IMR-90 (cell line): ENCODE results near the gene ZNF597. TPM values are rescaled to one million over a fixed set of nuclear protein-coding genes. Genes with fewer than 3 reads are reported as not detected.

Experiments
- ATAC-seq: fragments of 200-7000 bp; cut with Tn5 transposase; 2 replicates; pipeline ENCODE4 v1.9.1; 2020; ENCODE audit warnings: low read depth, mild to moderate bottlenecking, moderate library complexity
- BruUV-seq: library from RNA; stranded (reverse); fragments of 400-500 nt; replicated peaks from 2 replicates; lab custom pipeline; 2021; lab: Mats Ljungman, UMichigan
- CTCF ChIA-PET: fragments of 300-600 bp; formaldehyde crosslinking; extraction: SDS; loops from one replicate; lab custom pipeline; 2021; ENCODE audit warnings: antibody characterized with exemption; lab: Yijun Ruan, JAX
- POLR2A ChIA-PET: fragments of 300-600 bp; sonication (Branson Sonifier 250); formaldehyde crosslinking; loops from one replicate; lab custom pipeline; 2022; ENCODE audit warnings: antibody characterized with exemption; ENCODE audit not compliant: unreplicated experiment; lab: Charles Lee
- DNase-seq: peaks from one replicate; pipeline ENCODE4 v3.0.0; 2013
- H2AFZ ChIP-seq: replicated peaks from 2 replicates; pipeline ENCODE3; 2013; ENCODE audit warnings: low read length, mild to moderate bottlenecking; ENCODE audit not compliant: poor library complexity
- H2AK5ac ChIP-seq: 2 replicates; pipeline ENCODE4 v1.6.1; 2013; ENCODE audit warnings: low read depth, low read length, inconsistent platforms
- H2AK9ac ChIP-seq: replicated peaks from 2 replicates; pipeline ENCODE3; 2013; ENCODE audit warnings: mild to moderate bottlenecking, low read depth, low read length, moderate library complexity; ENCODE audit not compliant: poor library complexity
- H2BK120ac ChIP-seq: 2 replicates; pipeline ENCODE4 v1.6.1; 2013; ENCODE audit warnings: low read depth, low read length, inconsistent platforms
- H2BK15ac ChIP-seq: 3 replicates; pipeline ENCODE4 v1.6.1; 2013; ENCODE audit warnings: low read depth, low read length, inconsistent platforms
- H2BK20ac ChIP-seq: 2 replicates; pipeline ENCODE4 v1.6.1; 2013; ENCODE audit warnings: low read depth, mild to moderate bottlenecking, inconsistent platforms, low read length, moderate library complexity
- H2BK5ac ChIP-seq: 2 replicates; pipeline ENCODE4 v1.6.1; 2013; ENCODE audit warnings: mild to moderate bottlenecking, low read depth, low read length, inconsistent platforms; ENCODE audit not compliant: poor library complexity, severe bottlenecking
- H3K14ac ChIP-seq: replicated peaks from 2 replicates; pipeline ENCODE4 v1.6.1; 2013; ENCODE audit warnings: low read depth, low read length, inconsistent platforms
- H3K18ac ChIP-seq: 2 replicates; pipeline ENCODE4 v1.6.1; 2013; ENCODE audit warnings: low read depth, low read length, control low read depth
- H3K23ac ChIP-seq: 2 replicates; pipeline ENCODE4 v1.6.1; 2013; ENCODE audit warnings: low read depth, low read length, inconsistent platforms
- H3K27ac ChIP-seq: 2 replicates; pipeline ENCODE4 v1.5.1; 2013; ENCODE audit warnings: mild to moderate bottlenecking, control low read depth, low read length; ENCODE audit not compliant: insufficient read depth
- H3K27me3 ChIP-seq: 2 replicates; pipeline ENCODE4 v1.6.1; 2013; ENCODE audit warnings: low read length; ENCODE audit not compliant: control insufficient read depth, insufficient read depth
- H3K36me3 ChIP-seq: 2 replicates; pipeline ENCODE4 v1.6.1; 2013; ENCODE audit warnings: low read length, mixed read lengths; ENCODE audit not compliant: control insufficient read depth, insufficient read depth
- H3K4ac ChIP-seq: 2 replicates; pipeline ENCODE4 v1.6.1; 2013; ENCODE audit warnings: low read depth, low read length, inconsistent platforms
- H3K4me1 ChIP-seq: 2 replicates; pipeline ENCODE4 v1.6.1; 2013; ENCODE audit warnings: low read length, mixed read lengths; ENCODE audit not compliant: control insufficient read depth, insufficient read depth
- H3K4me2 ChIP-seq: 2 replicates; pipeline ENCODE4 v1.6.1; 2013; ENCODE audit warnings: low read depth, mild to moderate bottlenecking, control low read depth, low read length, moderate library complexity
- H3K4me3 ChIP-seq: 2 replicates; pipeline ENCODE4 v1.5.1; 2013; ENCODE audit warnings: low read depth, mild to moderate bottlenecking, control low read depth, low read length, moderate library complexity; ENCODE audit not compliant: insufficient read depth
- H3K56ac ChIP-seq: 2 replicates; pipeline ENCODE4 v1.6.1; 2013; ENCODE audit warnings: low read length, inconsistent platforms; ENCODE audit not compliant: insufficient read depth; ENCODE audit errors: extremely low read depth
- H3K79me1 ChIP-seq, 2 experiments: 2 replicates each; pipeline ENCODE4 v1.6.1; 2013; ENCODE audit warnings: low read length in 2 of 2, inconsistent platforms in 1 of 2, low read depth in 1 of 2
- H3K9ac ChIP-seq: 2 replicates; pipeline ENCODE4 v1.6.1; 2013; ENCODE audit warnings: low read depth, low read length, control low read depth
- H3K9me1 ChIP-seq: 2 replicates; pipeline ENCODE4 v1.6.1; 2013; ENCODE audit warnings: low read length, inconsistent platforms; ENCODE audit not compliant: insufficient read depth
- H3K9me3 ChIP-seq: 2 replicates; pipeline ENCODE4 v1.6.1; 2013; ENCODE audit warnings: low read length; ENCODE audit not compliant: control insufficient read depth, insufficient read depth
- H4K20me1 ChIP-seq: 2 replicates; pipeline ENCODE4 v1.6.1; 2013; ENCODE audit warnings: low read length, inconsistent platforms; ENCODE audit not compliant: insufficient read depth
- H4K5ac ChIP-seq: 2 replicates; pipeline ENCODE4 v1.6.1; 2013; ENCODE audit warnings: mild to moderate bottlenecking, low read depth, low read length, control low read depth
- H4K8ac ChIP-seq, 2 experiments: 2 replicates each; pipeline ENCODE4 v1.6.1; 2013; ENCODE audit warnings: low read depth in 2 of 2, low read length in 2 of 2, control low read depth in 1 of 2, inconsistent platforms in 1 of 2
- H4K91ac ChIP-seq: 2 replicates; pipeline ENCODE4 v1.6.1; 2013; ENCODE audit warnings: low read depth, low read length, inconsistent platforms; ENCODE audit not compliant: insufficient read depth
- BHLHE40 ChIP-seq: fragments of 150-350 bp; IDR thresholded peaks from 2 replicates; pipeline ENCODE4 v1.6.1; 2016; ENCODE audit warnings: mild to moderate bottlenecking, low read depth, low read length
- MAZ ChIP-seq: IDR thresholded peaks from 2 replicates; pipeline ENCODE4 v1.6.1; 2012; ENCODE audit warnings: low read depth, mild to moderate bottlenecking, low read length, improper control_type of control experiment, moderate library complexity, borderline replicate concordance
- RCOR1 ChIP-seq: IDR thresholded peaks from 2 replicates; pipeline ENCODE4 v1.6.1; 2012; ENCODE audit warnings: mild to moderate bottlenecking, low read length, improper control_type of control experiment; ENCODE audit not compliant: insufficient replicate concordance
- WGBS, 2 experiments: methylation state at CpG; one replicate each; pipeline versions ENCODE4 v1.1.5 to v1.1.7; 2013; ENCODE audit warnings: missing lambda C conversion rate in 2 of 2; ENCODE audit not compliant: insufficient read length in 1 of 2; ENCODE audit errors: extremely low coverage in 2 of 2; 5-methylcytosine and 5-hydroxymethylcytosine counted together
- dilution Hi-C: fragments of 300-500 bp; cut with HindIII; formaldehyde crosslinking; loops from one replicate; pipeline ENCODE4 v1.14.3; 2018; ENCODE audit warnings: low sequenced_read_pairs; ENCODE audit not compliant: unreplicated experiment
- in situ Hi-C: fragments of 300-500 bp; cut with MboI; formaldehyde crosslinking; loops from 3 replicates; pipeline ENCODE4 v1.14.3; 2019; ENCODE audit warnings: low sequenced_read_pairs, inconsistent platforms, mixed read lengths
- intact Hi-C: fragments of 100-400 bp; cut with micrococcal nuclease; formaldehyde crosslinking; loops from 2 replicates; pipeline ENCODE4 v1.10.0; 2022
- polyA plus RNA-seq, 3 experiments: library from polyadenylated mRNA; depleted of rRNA; stranded (reverse); fragments of >200 nt; gene quantifications; 2 replicates each; pipeline ENCODE4 v1.2.3, GENCODE V29; 2012; ENCODE audit warnings: low replicate concordance in 1 of 3
- total RNA-seq: library from RNA; depleted of rRNA; stranded (reverse); fragments of >200 nt; gene quantifications from 2 replicates; pipeline ENCODE4 v1.2.3, GENCODE V29; 2012

Gene ZNF597
- total and polyA plus RNA-seq, 2 of the 4 experiments (the other 2 are of a cell fraction): 0.91 to 3.0 TPM

DNA sequence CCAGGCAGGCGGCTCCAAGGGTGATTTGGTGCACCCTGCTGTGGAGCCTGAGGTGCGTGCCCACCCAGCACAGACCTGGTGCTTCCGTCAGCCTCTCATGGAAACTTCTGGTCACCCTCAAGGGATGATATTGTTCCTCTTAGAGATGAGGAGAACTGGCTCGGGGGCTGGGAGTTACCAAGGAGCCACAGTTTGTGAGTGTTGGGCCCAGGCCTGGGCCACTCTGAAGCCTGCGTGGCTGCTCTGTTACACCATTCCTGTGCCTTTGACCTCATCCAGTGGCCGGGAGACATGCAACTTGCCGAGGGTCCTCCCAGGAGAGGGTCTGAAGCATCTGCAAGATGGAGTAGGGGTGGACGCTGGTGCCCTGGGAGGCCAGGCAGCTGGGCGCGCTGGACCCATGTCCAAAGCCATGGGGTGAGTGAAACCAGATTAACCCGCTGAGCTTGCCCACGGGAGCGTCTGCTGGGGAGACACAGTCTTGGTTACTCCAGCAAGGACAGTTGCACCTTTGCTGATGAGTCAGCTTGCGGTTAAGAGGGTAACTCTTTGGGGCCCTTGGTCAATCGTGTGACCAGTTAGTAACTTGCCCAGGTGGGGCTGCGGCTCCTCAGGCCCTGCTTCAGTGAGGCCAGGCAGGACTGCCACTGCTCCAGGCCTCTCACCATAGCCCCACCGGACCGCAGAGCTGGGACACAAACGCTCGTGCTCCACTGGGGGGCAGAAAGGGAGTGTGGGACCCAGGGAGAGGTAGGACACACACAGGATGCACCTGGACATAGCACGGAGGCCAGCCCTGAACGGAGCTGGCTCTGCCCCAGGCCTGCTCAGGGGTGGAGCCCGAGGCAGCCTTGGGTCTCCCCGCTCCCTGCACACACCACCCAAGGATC, 44.5 kb upstream of the ZNF597 start:
- CTCF ChIA-PET: no interaction called here
- POLR2A ChIA-PET: no interaction called here
- no peak overlapping the region for H2BK5ac ChIP-seq

More for the DNA sequence above, 44.5 kb upstream of the ZNF597 start:
- no peak overlapping the region for H4K5ac ChIP-seq
- H3K4me1 ChIP-seq: no peaks in the 10 kb centered on the region
- H3K9me1 ChIP-seq: peaks cover 3% of the 10 kb centered on the region; the same call in 1 of the 2 replicates
- H3K27ac ChIP-seq: no peak overlapping the region
- in situ Hi-C loops: no loop called here
- H2AK9ac ChIP-seq: no peak overlapping the region
- no peaks in the 10 kb centered on the region for H3K27me3 ChIP-seq
- H2AFZ ChIP-seq: no peak overlapping the region
- H3K79me1 ChIP-seq: peaks cover 3 to 17% of the 10 kb centered on the region in 2 experiments; a peak in 1 of 4 replicates
- dilution Hi-C loops: no loop called here
- no peak overlapping the region for H2BK20ac ChIP-seq
- no peak overlapping the region for H3K14ac ChIP-seq
- no peak overlapping the region for H4K91ac ChIP-seq
- no peak overlapping the region for H3K4me3 ChIP-seq
- TF ChIP-seq BHLHE40 (no peak), RCOR1 (no peak), MAZ (no peak)
- H3K9me3 ChIP-seq: no peaks in the 10 kb centered on the region
- no peak overlapping the region for H3K56ac ChIP-seq
- H4K20me1 ChIP-seq: no peaks in the 10 kb centered on the region; the same call in 1 of the 2 replicates
- H3K4ac ChIP-seq: no peak overlapping the region
- no peak overlapping the region for H2BK120ac ChIP-seq
- no peak for DNase-seq
- no peak overlapping the region for H3K4me2 ChIP-seq
- no peak overlapping the region for H2BK15ac ChIP-seq
- no peak overlapping the region for H3K23ac ChIP-seq
- H4K8ac ChIP-seq: no peak overlapping the region
- no peak overlapping the region for H3K9ac ChIP-seq
- H3K36me3 ChIP-seq: peaks cover 44% of the 10 kb centered on the region
- H3K18ac ChIP-seq: no peak overlapping the region
- no peak overlapping the region for H2AK5ac ChIP-seq
- WGBS, 2 experiments: 93% methylated on average over 12 of the region's 24 CpGs; no CpG with 5 or more reads in 1 of the 2 experiments
- intact Hi-C loops: no loop called here
- no TSS peak for BruUV-seq
- ATAC-seq: no peak
